ENCODE measurements around the gene LDLRAD4. TPM values are rescaled to one million over a fixed set of nuclear protein-coding genes. Genes with fewer than 3 reads are reported as not detected.
A peak's percentile ranks its signal among the peaks of the same experiment; 100 is the strongest.

LDLRAD4 gene
- total RNA-seq, 1 donor from 2014 or later: 18.3 TPM

DNA sequence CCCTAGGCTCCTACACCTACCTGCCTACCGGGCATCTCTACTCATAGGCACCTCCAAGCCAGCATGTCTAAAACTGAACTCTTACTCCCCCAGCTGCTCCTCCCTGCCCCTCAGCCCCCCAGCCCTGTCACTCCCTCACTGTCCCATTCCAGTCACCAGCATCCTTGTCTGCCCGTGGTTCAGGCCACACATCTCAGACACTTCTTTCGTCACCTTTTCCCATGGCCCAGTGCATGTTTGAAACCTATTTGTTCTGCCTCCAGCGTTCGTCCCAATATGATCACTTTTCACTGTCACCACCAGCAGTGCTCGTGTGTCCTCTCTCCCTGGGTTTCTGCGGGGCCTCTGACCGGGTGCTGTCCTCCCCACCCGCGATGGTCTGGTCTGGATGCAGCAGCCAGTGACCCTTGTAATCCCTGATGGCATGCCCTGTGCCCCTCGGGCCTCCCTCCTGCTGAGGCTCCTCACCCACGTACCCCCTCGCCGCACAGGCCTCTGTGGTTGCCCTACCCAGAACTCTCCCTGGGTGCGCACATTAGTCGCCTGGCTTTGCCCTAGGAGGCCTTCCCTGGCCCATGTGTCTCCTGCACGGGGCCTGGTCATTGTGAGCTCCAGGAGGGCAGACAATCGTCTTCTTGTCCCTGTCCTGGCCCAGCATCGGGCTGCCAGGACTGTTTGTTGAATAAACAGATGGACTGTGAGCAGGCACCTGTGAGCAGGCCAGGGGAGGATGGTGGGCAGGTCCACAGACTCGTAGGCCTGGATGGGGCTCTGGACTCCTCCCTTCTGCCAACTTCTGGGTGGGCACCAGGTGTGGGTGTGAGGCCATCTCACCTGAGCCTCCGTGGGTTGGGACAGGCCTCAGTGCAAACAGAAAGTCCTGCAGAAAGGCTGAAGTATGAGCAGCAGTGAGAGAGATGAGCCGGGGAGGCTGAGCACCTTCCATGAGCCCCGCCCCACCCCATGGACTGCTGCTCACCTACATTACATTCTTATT is 15.5 kb downstream of the LDLRAD4 start:
- Histone ChIP-seq H3K4me3 (ENCODE audit: low read length in 3 of 3) (no peak overlapping the region), H3K9me3 (ENCODE audit: control insufficient read depth in 3 of 3, low read length in 3 of 3) (no peaks in the 10 kb centered on the region), H3K36me3 (ENCODE audit: control insufficient read depth in 3 of 3, insufficient read depth in 3 of 3, low read length in 3 of 3) (peaks cover 0 to 2% (median 0%) of the 10 kb centered on the region in 3 donors), H3K4me1 (ENCODE audit: control insufficient read depth in 3 of 3, insufficient read depth in 3 of 3, low read length in 3 of 3) (peaks cover 24 to 38% (median 29%) of the 10 kb centered on the region in 3 donors), H3K9ac (ENCODE audit: low read depth in 1 of 3, low read length in 3 of 3) (peak overlapping the region in 1 of 3 donors; percentile 16), H3K27ac (ENCODE audit: low read depth, low read length) (no peak overlapping the region), H3K27me3 (ENCODE audit: control insufficient read depth in 3 of 3, insufficient read depth in 3 of 3, low read length in 3 of 3) (no peaks in the 10 kb centered on the region)

GRCh38 chr18:13235421-13235831 is 16.9 kb downstream of the LDLRAD4 start:
- H3K4me3 ChIP-seq (ENCODE audit: low read length in 3 of 3): no peak overlapping the region
- H3K9ac ChIP-seq (ENCODE audit: low read depth in 1 of 3, low read length in 3 of 3): no peak overlapping the region
- no peaks in the 10 kb centered on the region for H3K9me3 ChIP-seq (ENCODE audit: control insufficient read depth in 3 of 3, low read length in 3 of 3)
- H3K4me1 ChIP-seq (ENCODE audit: control insufficient read depth in 3 of 3, insufficient read depth in 3 of 3, low read length in 3 of 3): peaks cover 20 to 32% (median 23%) of the 10 kb centered on the region in 3 donors
- H3K27ac ChIP-seq (ENCODE audit: low read depth, low read length): peak overlapping the region; percentile 67
- no peaks in the 10 kb centered on the region for H3K27me3 ChIP-seq (ENCODE audit: control insufficient read depth in 3 of 3, insufficient read depth in 3 of 3, low read length in 3 of 3)
- H3K36me3 ChIP-seq (ENCODE audit: control insufficient read depth in 3 of 3, insufficient read depth in 3 of 3, low read length in 3 of 3): no peaks in the 10 kb centered on the region

DNA sequence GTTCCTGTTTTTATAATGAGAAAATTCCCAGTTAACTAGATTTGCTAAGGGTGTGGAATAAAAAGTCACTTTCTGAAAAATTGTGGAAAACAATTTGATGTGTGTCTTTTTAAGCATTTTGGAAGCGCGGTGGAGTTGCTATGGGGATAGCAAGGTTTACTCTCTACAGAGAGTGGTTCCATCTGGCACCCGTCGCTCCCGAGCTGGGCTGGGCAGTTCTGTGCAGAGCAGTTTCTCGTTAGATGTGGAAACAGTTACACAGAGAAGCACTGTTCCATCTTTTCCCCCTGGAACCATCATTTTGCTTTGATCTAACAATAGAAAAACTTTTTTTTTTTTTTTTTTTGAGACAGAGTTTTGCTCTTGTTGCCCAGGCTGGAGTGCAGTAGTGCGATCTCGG is 17.4 kb downstream of the LDLRAD4 start:
- peak overlapping the region; percentile 67 for H3K27ac ChIP-seq (ENCODE audit: low read depth, low read length)
- no peaks in the 10 kb centered on the region for H3K27me3 ChIP-seq (ENCODE audit: control insufficient read depth in 3 of 3, insufficient read depth in 3 of 3, low read length in 3 of 3)
- no peak overlapping the region for H3K4me3 ChIP-seq (ENCODE audit: low read length in 3 of 3)
- no peaks in the 10 kb centered on the region for H3K9me3 ChIP-seq (ENCODE audit: control insufficient read depth in 3 of 3, low read length in 3 of 3)
- H3K36me3 ChIP-seq (ENCODE audit: control insufficient read depth in 3 of 3, insufficient read depth in 3 of 3, low read length in 3 of 3): no peaks in the 10 kb centered on the region
- H3K9ac ChIP-seq (ENCODE audit: low read depth in 1 of 3, low read length in 3 of 3): no peak overlapping the region
- peaks cover 20 to 32% (median 23%) of the 10 kb centered on the region in 3 donors for H3K4me1 ChIP-seq (ENCODE audit: control insufficient read depth in 3 of 3, insufficient read depth in 3 of 3, low read length in 3 of 3)

GRCh38 chr18:13236411-13236810 is 17.9 kb downstream of the LDLRAD4 start:
- Histone ChIP-seq H3K9me3 (ENCODE audit: control insufficient read depth in 3 of 3, low read length in 3 of 3) (no peaks in the 10 kb centered on the region), H3K36me3 (ENCODE audit: control insufficient read depth in 3 of 3, insufficient read depth in 3 of 3, low read length in 3 of 3) (peaks cover 0 to 2% (median 0%) of the 10 kb centered on the region in 3 donors), H3K4me1 (ENCODE audit: control insufficient read depth in 3 of 3, insufficient read depth in 3 of 3, low read length in 3 of 3) (peaks cover 20 to 32% (median 23%) of the 10 kb centered on the region in 3 donors), H3K9ac (ENCODE audit: low read depth in 1 of 3, low read length in 3 of 3) (no peak overlapping the region), H3K27ac (ENCODE audit: low read depth, low read length) (no peak overlapping the region), H3K27me3 (ENCODE audit: control insufficient read depth in 3 of 3, insufficient read depth in 3 of 3, low read length in 3 of 3) (no peaks in the 10 kb centered on the region), H3K4me3 (ENCODE audit: low read length in 3 of 3) (no peak overlapping the region)

- Histone ChIP-seq H3K4me1 (ENCODE audit: control insufficient read depth in 3 of 3, insufficient read depth in 3 of 3, low read length in 3 of 3) (peaks cover 19 to 30% (median 22%) of the 10 kb centered on the region in 3 donors), H3K9me3 (ENCODE audit: control insufficient read depth in 3 of 3, low read length in 3 of 3) (no peaks in the 10 kb centered on the region), H3K4me3 (ENCODE audit: low read length in 3 of 3) (no peak overlapping the region), H3K36me3 (ENCODE audit: control insufficient read depth in 3 of 3, insufficient read depth in 3 of 3, low read length in 3 of 3) (peaks cover 0 to 2% (median 0%) of the 10 kb centered on the region in 3 donors), H3K27ac (ENCODE audit: low read depth, low read length) (no peak overlapping the region), H3K27me3 (ENCODE audit: control insufficient read depth in 3 of 3, insufficient read depth in 3 of 3, low read length in 3 of 3) (no peaks in the 10 kb centered on the region), H3K9ac (ENCODE audit: low read depth in 1 of 3, low read length in 3 of 3) (no peak overlapping the region)
Observed at GRCh38 chr18:13237073-13237472, 18.5 kb downstream of the LDLRAD4 start.

DNA sequence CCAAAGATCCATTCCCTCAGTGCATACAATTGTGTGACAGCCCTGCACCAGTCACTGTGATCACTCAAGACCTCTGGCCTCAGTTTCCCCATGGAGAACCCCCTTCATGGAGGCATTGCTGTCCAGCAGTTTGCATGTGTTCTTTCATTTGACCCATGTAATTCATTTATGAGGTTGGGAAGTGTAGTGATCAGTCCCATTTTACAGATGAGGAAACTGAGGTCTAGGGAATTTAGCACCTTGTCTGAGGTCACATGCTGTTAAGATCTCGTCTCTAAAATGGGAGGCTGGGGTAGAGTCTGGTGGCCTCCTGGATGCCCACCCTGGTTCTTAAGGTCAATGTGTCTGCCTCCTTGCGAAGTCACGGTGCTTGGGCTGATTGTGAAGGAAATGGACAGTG is 19.1 kb downstream of the LDLRAD4 start:
- H3K9me3 ChIP-seq (ENCODE audit: control insufficient read depth in 3 of 3, low read length in 3 of 3): no peaks in the 10 kb centered on the region
- H3K4me3 ChIP-seq (ENCODE audit: low read length in 3 of 3): no peak overlapping the region

GRCh38 chr18:13239171-13239956 is 20.8 kb downstream of the LDLRAD4 start:
- Histone ChIP-seq H3K9ac (ENCODE audit: low read depth in 1 of 3, low read length in 3 of 3) (no peak overlapping the region), H3K27me3 (ENCODE audit: control insufficient read depth in 3 of 3, insufficient read depth in 3 of 3, low read length in 3 of 3) (no peaks in the 10 kb centered on the region), H3K4me1 (ENCODE audit: control insufficient read depth in 3 of 3, insufficient read depth in 3 of 3, low read length in 3 of 3) (peaks cover 9 to 19% (median 14%) of the 10 kb centered on the region in 3 donors), H3K27ac (ENCODE audit: low read depth, low read length) (no peak overlapping the region), H3K9me3 (ENCODE audit: control insufficient read depth in 3 of 3, low read length in 3 of 3) (no peaks in the 10 kb centered on the region), H3K36me3 (ENCODE audit: control insufficient read depth in 3 of 3, insufficient read depth in 3 of 3, low read length in 3 of 3) (peaks cover 0 to 5% (median 2%) of the 10 kb centered on the region in 3 donors), H3K4me3 (ENCODE audit: low read length in 3 of 3) (no peak overlapping the region)

More for the DNA sequence above, 19.1 kb downstream of the LDLRAD4 start:
- H3K27ac ChIP-seq (ENCODE audit: low read depth, low read length): no peak overlapping the region
- H3K4me1 ChIP-seq (ENCODE audit: control insufficient read depth in 3 of 3, insufficient read depth in 3 of 3, low read length in 3 of 3): peaks cover 13 to 24% (median 16%) of the 10 kb centered on the region in 3 donors
- H3K27me3 ChIP-seq (ENCODE audit: control insufficient read depth in 3 of 3, insufficient read depth in 3 of 3, low read length in 3 of 3): no peaks in the 10 kb centered on the region
- no peak overlapping the region for H3K9ac ChIP-seq (ENCODE audit: low read depth in 1 of 3, low read length in 3 of 3)
- peaks cover 0 to 2% (median 0%) of the 10 kb centered on the region in 3 donors for H3K36me3 ChIP-seq (ENCODE audit: control insufficient read depth in 3 of 3, insufficient read depth in 3 of 3, low read length in 3 of 3)

DNA sequence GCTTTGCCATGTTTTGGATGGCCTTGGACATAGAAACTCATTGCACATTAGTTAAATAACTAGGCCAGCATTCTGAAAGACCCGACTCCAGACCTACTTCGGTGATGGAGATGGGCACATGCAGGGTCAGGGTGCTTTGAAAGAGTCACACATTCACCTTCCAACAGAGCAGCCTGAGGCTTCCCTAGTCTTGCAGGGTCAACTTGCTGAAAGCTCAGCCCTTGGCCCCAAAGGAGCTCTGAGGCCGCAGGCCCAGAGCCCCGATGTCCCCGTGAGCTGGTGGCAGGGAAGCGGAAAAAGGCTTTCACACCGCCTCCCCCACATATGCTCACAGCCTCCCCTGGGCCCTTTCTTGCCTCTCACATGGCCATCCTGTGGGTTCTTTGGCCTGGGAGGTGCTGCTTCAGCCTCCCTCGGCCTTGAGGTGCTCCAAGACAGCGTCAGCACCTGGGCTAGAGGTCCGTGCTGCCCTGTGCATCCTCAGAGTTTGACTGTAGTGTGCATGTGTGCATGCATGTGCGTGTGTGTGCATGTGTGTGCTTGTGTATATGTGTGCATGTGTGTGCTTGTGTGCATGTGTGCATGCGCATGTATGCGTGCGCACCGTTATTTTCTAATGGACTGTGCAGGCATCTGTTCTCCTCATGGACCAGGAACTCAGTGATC is 21.6 kb downstream of the LDLRAD4 start:
- Histone ChIP-seq H3K27ac (ENCODE audit: low read depth, low read length) (no peak overlapping the region), H3K9ac (ENCODE audit: low read depth in 1 of 3, low read length in 3 of 3) (no peak overlapping the region)

GRCh38 chr18:13241083-13241892 is 22.7 kb downstream of the LDLRAD4 start:
- Histone ChIP-seq H3K9ac (ENCODE audit: low read depth in 1 of 3, low read length in 3 of 3) (no peak overlapping the region), H3K9me3 (ENCODE audit: control insufficient read depth in 3 of 3, low read length in 3 of 3) (no peaks in the 10 kb centered on the region), H3K4me1 (ENCODE audit: control insufficient read depth in 3 of 3, insufficient read depth in 3 of 3, low read length in 3 of 3) (peaks cover 4 to 11% (median 9%) of the 10 kb centered on the region in 3 donors), H3K4me3 (ENCODE audit: low read length in 3 of 3) (no peak overlapping the region), H3K27ac (ENCODE audit: low read depth, low read length) (no peak overlapping the region), H3K27me3 (ENCODE audit: control insufficient read depth in 3 of 3, insufficient read depth in 3 of 3, low read length in 3 of 3) (no peaks in the 10 kb centered on the region), H3K36me3 (ENCODE audit: control insufficient read depth in 3 of 3, insufficient read depth in 3 of 3, low read length in 3 of 3) (peaks cover 0 to 5% (median 2%) of the 10 kb centered on the region in 3 donors)

More for the DNA sequence above, 21.6 kb downstream of the LDLRAD4 start:
- Histone ChIP-seq H3K4me3 (ENCODE audit: low read length in 3 of 3) (no peak overlapping the region), H3K27me3 (ENCODE audit: control insufficient read depth in 3 of 3, insufficient read depth in 3 of 3, low read length in 3 of 3) (no peaks in the 10 kb centered on the region), H3K9me3 (ENCODE audit: control insufficient read depth in 3 of 3, low read length in 3 of 3) (no peaks in the 10 kb centered on the region), H3K36me3 (ENCODE audit: control insufficient read depth in 3 of 3, insufficient read depth in 3 of 3, low read length in 3 of 3) (peaks cover 0 to 5% (median 2%) of the 10 kb centered on the region in 3 donors), H3K4me1 (ENCODE audit: control insufficient read depth in 3 of 3, insufficient read depth in 3 of 3, low read length in 3 of 3) (peaks cover 9 to 18% (median 12%) of the 10 kb centered on the region in 3 donors)

Measured in skeletal muscle tissue (tissue), 4 donors.